ENCODE measurements around the gene VPS45.
A peak's percentile ranks its signal among the peaks of the same experiment; 100 is the strongest.
"Not testable (repeated sequence)": the region's sequence is repeated elsewhere in the genome, so short reads cannot be mapped to it uniquely, and the experiment has no call there.

Gene VPS45

GRCh38 chr1:150055507-150055906, 12.1 kb upstream of the VPS45 start:
- H3K4me1 ChIP-seq (ENCODE audit: control insufficient read depth, insufficient read depth, low read length); H3K9me3 ChIP-seq (replicated peaks; ENCODE audit: low read length); H3K4me3 ChIP-seq (ENCODE audit: low read length); H3K27me3 ChIP-seq (ENCODE audit: control insufficient read depth, insufficient read depth, low read length); H3K4me2 ChIP-seq (ENCODE audit: low read length); H3K36me3 ChIP-seq (ENCODE audit: insufficient read depth, low read length); H3K9ac ChIP-seq (ENCODE audit: low read depth, low read length): not testable (repeated sequence)

- Histone ChIP-seq H3K4me3 (ENCODE audit: low read length) (no peak overlapping the region), H3K4me1 (ENCODE audit: control insufficient read depth, insufficient read depth, low read length) (no peaks in the 10 kb centered on the region), H3K27me3 (ENCODE audit: control insufficient read depth, insufficient read depth, low read length) (no peaks in the 10 kb centered on the region), H3K4me2 (ENCODE audit: low read length) (no peak overlapping the region), H3K9ac (ENCODE audit: low read depth, low read length) (no peak overlapping the region), H3K36me3 (ENCODE audit: insufficient read depth, low read length) (no peaks in the 10 kb centered on the region), H3K9me3 (replicated peaks; ENCODE audit: low read length) (no peaks in the 10 kb centered on the region)
These were observed 11.2 kb upstream of the VPS45 start for GRCh38 chr1:150056407-150056806.

GRCh38 chr1:150060260-150060659, 7.3 kb upstream of the VPS45 start:
- peaks cover 8% of the 10 kb centered on the region for H3K4me1 ChIP-seq (ENCODE audit: control insufficient read depth, insufficient read depth, low read length)
- H3K9ac ChIP-seq (ENCODE audit: low read depth, low read length), result no peak overlapping the region
- H3K9me3 ChIP-seq (replicated peaks; ENCODE audit: low read length), result no peaks in the 10 kb centered on the region
- no peaks in the 10 kb centered on the region for H3K27me3 ChIP-seq (ENCODE audit: control insufficient read depth, insufficient read depth, low read length)
- no peak overlapping the region for H3K4me3 ChIP-seq (ENCODE audit: low read length)
- no peaks in the 10 kb centered on the region for H3K36me3 ChIP-seq (ENCODE audit: insufficient read depth, low read length)
- no peak overlapping the region for H3K4me2 ChIP-seq (ENCODE audit: low read length)

DNA sequence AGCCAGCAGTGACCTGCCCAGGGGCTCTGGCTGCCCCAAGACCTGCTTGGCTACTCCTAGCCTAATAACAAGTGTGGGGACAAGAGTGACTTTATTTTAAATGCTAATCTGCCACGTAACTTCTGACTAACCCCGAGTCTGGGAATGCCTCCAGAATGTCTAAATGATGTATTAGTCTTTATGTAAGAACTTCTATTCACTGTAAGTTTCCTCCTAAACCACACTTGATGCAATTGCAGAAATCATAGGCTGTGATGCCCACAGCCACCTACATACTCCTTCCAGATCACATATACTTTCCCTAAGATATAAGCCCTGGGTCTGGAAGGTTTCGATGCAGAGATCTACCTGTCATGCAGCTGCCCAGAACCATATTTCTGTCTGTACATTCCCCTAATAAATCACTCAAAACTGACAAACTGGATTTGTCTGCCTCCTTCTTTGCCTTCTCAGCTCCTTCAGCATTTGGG, 5.9 kb upstream of the VPS45 start:
- Histone ChIP-seq H3K27me3 (ENCODE audit: control insufficient read depth, insufficient read depth, low read length) (no peaks in the 10 kb centered on the region), H3K9ac (ENCODE audit: low read depth, low read length) (no peak overlapping the region), H3K4me3 (ENCODE audit: low read length) (no peak overlapping the region), H3K4me1 (ENCODE audit: control insufficient read depth, insufficient read depth, low read length) (peaks cover 18% of the 10 kb centered on the region), H3K4me2 (ENCODE audit: low read length) (no peak overlapping the region), H3K36me3 (ENCODE audit: insufficient read depth, low read length) (no peaks in the 10 kb centered on the region), H3K9me3 (replicated peaks; ENCODE audit: low read length) (no peaks in the 10 kb centered on the region)

- no peak overlapping the region for H3K4me2 ChIP-seq (ENCODE audit: low read length)
- no peaks in the 10 kb centered on the region for H3K9me3 ChIP-seq (replicated peaks; ENCODE audit: low read length)
- no peaks in the 10 kb centered on the region for H3K36me3 ChIP-seq (ENCODE audit: insufficient read depth, low read length)
- no peaks in the 10 kb centered on the region for H3K27me3 ChIP-seq (ENCODE audit: control insufficient read depth, insufficient read depth, low read length)
- H3K4me1 ChIP-seq (ENCODE audit: control insufficient read depth, insufficient read depth, low read length), result peaks cover 18% of the 10 kb centered on the region
- no peak overlapping the region for H3K4me3 ChIP-seq (ENCODE audit: low read length)
- H3K9ac ChIP-seq (ENCODE audit: low read depth, low read length), result no peak overlapping the region
These were observed 5.5 kb upstream of the VPS45 start for GRCh38 chr1:150062113-150062512.

DNA sequence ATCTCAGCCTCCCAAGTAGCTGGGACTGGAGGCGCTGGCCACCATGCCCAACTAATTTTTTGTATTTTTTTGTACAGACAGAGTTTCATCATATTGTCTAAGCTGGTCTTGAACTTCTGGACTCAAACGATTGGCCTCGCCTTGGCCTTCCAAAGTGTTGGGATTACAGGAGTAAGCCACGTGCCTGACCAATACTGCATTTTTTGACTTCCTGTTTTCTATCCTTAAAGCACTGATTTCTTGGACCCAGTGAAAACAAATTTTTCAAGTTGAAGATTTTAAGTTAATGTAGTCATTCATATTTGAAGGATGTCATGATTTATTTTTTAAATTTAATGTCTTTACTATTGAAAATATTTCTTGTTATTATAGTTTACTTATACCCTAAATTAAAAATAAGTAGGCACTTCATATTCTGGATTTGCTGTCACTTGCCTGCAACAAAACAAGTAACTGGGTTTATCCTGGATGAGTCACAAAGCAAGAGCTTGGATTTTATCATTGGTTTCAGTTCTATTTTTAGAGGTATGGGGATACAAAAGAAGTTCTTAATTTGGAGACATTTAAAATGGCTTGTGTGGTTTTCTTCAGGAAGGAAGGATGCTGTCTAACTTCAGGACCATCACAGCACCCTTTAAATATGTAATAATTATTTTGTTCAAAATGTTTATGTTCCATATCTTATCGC, 2.2 kb upstream of the VPS45 start:
- Histone ChIP-seq H3K4me2 (ENCODE audit: low read length) (peak overlapping the region; percentile 97), H3K27me3 (ENCODE audit: control insufficient read depth, insufficient read depth, low read length) (no peaks in the 10 kb centered on the region), H3K36me3 (ENCODE audit: insufficient read depth, low read length) (peaks cover 6% of the 10 kb centered on the region), H3K4me1 (ENCODE audit: control insufficient read depth, insufficient read depth, low read length) (peaks cover 26% of the 10 kb centered on the region), H3K9me3 (replicated peaks; ENCODE audit: low read length) (no peaks in the 10 kb centered on the region), H3K9ac (ENCODE audit: low read depth, low read length) (no peak overlapping the region), H3K4me3 (ENCODE audit: low read length) (no peak overlapping the region)

- H3K36me3 ChIP-seq (ENCODE audit: insufficient read depth, low read length), result peaks cover 6% of the 10 kb centered on the region
- no peaks in the 10 kb centered on the region for H3K27me3 ChIP-seq (ENCODE audit: control insufficient read depth, insufficient read depth, low read length)
- peak overlapping the region; percentile 88 for H3K4me3 ChIP-seq (ENCODE audit: low read length)
- no peaks in the 10 kb centered on the region for H3K9me3 ChIP-seq (replicated peaks; ENCODE audit: low read length)
- H3K4me2 ChIP-seq (ENCODE audit: low read length), result peak overlapping the region; percentile 97
- peak overlapping the region; percentile 94 for H3K9ac ChIP-seq (ENCODE audit: low read depth, low read length)
- H3K4me1 ChIP-seq (ENCODE audit: control insufficient read depth, insufficient read depth, low read length), result peaks cover 26% of the 10 kb centered on the region
These were observed 1.2 kb upstream of the VPS45 start for GRCh38 chr1:150066328-150066727.

DNA sequence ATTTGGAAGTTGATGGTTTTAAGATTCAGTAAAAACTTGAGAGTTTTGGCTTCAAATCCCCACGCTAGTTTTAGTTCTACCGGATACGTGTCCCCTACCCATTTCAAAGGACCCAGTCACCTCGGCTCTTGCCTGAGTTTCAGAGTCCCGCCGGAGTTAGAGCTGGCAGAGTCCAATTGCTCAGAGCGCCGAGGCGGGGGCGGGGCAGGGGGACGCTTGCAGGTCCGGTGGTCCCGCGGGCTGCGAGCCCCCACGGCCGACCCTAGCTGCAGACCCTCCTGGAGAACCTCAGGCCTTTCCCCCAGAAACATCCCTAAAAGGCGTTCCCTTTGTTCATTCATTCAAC, 765 bp upstream of the VPS45 start:
- H3K27me3 ChIP-seq (ENCODE audit: control insufficient read depth, insufficient read depth, low read length), result no peaks in the 10 kb centered on the region
- no peaks in the 10 kb centered on the region for H3K9me3 ChIP-seq (replicated peaks; ENCODE audit: low read length)

DNA sequence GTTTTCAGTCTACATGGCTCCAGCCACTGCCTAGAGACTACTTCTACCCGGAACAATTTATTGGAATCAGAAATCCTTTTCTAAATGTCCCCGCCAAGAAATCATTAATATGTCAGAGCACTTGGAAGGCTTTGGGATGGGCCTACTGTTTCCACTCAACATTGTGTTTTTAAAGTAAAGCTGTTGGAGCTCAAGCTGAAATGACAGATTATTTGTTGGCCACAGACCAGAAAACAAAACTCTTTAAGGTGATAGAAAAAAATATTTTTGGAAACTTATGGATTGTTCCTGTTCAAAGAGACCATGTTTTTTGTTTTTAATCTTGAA, 496 bp downstream of the VPS45 start:
- H3K4me1 ChIP-seq (ENCODE audit: control insufficient read depth, insufficient read depth, low read length), result peaks cover 20% of the 10 kb centered on the region
- peak overlapping the region; percentile 94 for H3K9ac ChIP-seq (ENCODE audit: low read depth, low read length)
- H3K4me3 ChIP-seq (ENCODE audit: low read length), result peak overlapping the region; percentile 88
- H3K27me3 ChIP-seq (ENCODE audit: control insufficient read depth, insufficient read depth, low read length), result no peaks in the 10 kb centered on the region
- peak overlapping the region; percentile 97 for H3K4me2 ChIP-seq (ENCODE audit: low read length)
- no peaks in the 10 kb centered on the region for H3K9me3 ChIP-seq (replicated peaks; ENCODE audit: low read length)
- H3K36me3 ChIP-seq (ENCODE audit: insufficient read depth, low read length), result peaks cover 9% of the 10 kb centered on the region

More for the DNA sequence above, 765 bp upstream of the VPS45 start:
- Histone ChIP-seq H3K9ac (ENCODE audit: low read depth, low read length) (peak overlapping the region; percentile 94), H3K4me3 (ENCODE audit: low read length) (peak overlapping the region; percentile 88), H3K4me1 (ENCODE audit: control insufficient read depth, insufficient read depth, low read length) (peaks cover 23% of the 10 kb centered on the region), H3K4me2 (ENCODE audit: low read length) (peak overlapping the region; percentile 97), H3K36me3 (ENCODE audit: insufficient read depth, low read length) (peaks cover 6% of the 10 kb centered on the region)

- Histone ChIP-seq H3K36me3 (ENCODE audit: insufficient read depth, low read length) (peaks cover 23% of the 10 kb centered on the region), H3K4me1 (ENCODE audit: control insufficient read depth, insufficient read depth, low read length) (peaks cover 20% of the 10 kb centered on the region), H3K9me3 (replicated peaks; ENCODE audit: low read length) (no peaks in the 10 kb centered on the region), H3K4me3 (ENCODE audit: low read length) (no peak overlapping the region), H3K9ac (ENCODE audit: low read depth, low read length) (no peak overlapping the region), H3K4me2 (ENCODE audit: low read length) (no peak overlapping the region), H3K27me3 (ENCODE audit: control insufficient read depth, insufficient read depth, low read length) (no peaks in the 10 kb centered on the region)
These were observed 2.3 kb downstream of the VPS45 start for GRCh38 chr1:150069923-150070322.

DNA sequence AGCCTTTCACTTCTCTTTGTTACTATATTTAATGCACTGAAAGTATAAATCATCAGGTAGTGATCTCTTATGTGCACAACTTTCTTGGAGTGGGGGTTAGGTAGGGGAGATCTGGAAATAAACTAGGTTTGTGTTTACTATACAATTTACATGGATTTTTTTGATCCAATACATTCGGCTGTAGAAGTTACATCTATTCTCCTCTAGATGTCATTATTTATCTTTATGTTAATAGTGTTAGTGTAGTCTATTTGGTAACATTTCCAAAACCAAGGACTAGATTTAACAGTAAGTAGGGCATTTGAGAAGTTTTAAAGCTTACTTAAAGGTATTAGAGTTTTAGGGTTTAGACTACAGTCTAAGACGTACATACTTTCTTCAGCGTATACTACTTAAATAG, 5.4 kb downstream of the VPS45 start:
- peaks cover 35% of the 10 kb centered on the region for H3K36me3 ChIP-seq (ENCODE audit: insufficient read depth, low read length)
- no peak overlapping the region for H3K4me2 ChIP-seq (ENCODE audit: low read length)
- no peak overlapping the region for H3K9ac ChIP-seq (ENCODE audit: low read depth, low read length)
- H3K27me3 ChIP-seq (ENCODE audit: control insufficient read depth, insufficient read depth, low read length), result no peaks in the 10 kb centered on the region
- H3K4me1 ChIP-seq (ENCODE audit: control insufficient read depth, insufficient read depth, low read length), result peaks cover 7% of the 10 kb centered on the region
- no peak overlapping the region for H3K4me3 ChIP-seq (ENCODE audit: low read length)
- no peaks in the 10 kb centered on the region for H3K9me3 ChIP-seq (replicated peaks; ENCODE audit: low read length)

- H3K4me1 ChIP-seq (ENCODE audit: control insufficient read depth, insufficient read depth, low read length), result peaks cover 5% of the 10 kb centered on the region
- H3K9ac ChIP-seq (ENCODE audit: low read depth, low read length), result no peak overlapping the region
- H3K9me3 ChIP-seq (replicated peaks; ENCODE audit: low read length), result no peaks in the 10 kb centered on the region
- no peaks in the 10 kb centered on the region for H3K27me3 ChIP-seq (ENCODE audit: control insufficient read depth, insufficient read depth, low read length)
- peaks cover 39% of the 10 kb centered on the region for H3K36me3 ChIP-seq (ENCODE audit: insufficient read depth, low read length)
- no peak overlapping the region for H3K4me2 ChIP-seq (ENCODE audit: low read length)
- no peak overlapping the region for H3K4me3 ChIP-seq (ENCODE audit: low read length)
These were observed 5.9 kb downstream of the VPS45 start for GRCh38 chr1:150073516-150073915.

Measured in skeletal muscle satellite cell (primary cell).